GM10847 (cell line): ENCODE data around the gene SLC34A2.

Experiments
- POLR2A ChIP-seq: IDR thresholded peaks from 2 replicates; pipeline ENCODE4 v1.6.1; 2011; ENCODE audit not compliant: insufficient read length; ENCODE audit errors: extremely low read depth

The SLC34A2 gene, protein sequence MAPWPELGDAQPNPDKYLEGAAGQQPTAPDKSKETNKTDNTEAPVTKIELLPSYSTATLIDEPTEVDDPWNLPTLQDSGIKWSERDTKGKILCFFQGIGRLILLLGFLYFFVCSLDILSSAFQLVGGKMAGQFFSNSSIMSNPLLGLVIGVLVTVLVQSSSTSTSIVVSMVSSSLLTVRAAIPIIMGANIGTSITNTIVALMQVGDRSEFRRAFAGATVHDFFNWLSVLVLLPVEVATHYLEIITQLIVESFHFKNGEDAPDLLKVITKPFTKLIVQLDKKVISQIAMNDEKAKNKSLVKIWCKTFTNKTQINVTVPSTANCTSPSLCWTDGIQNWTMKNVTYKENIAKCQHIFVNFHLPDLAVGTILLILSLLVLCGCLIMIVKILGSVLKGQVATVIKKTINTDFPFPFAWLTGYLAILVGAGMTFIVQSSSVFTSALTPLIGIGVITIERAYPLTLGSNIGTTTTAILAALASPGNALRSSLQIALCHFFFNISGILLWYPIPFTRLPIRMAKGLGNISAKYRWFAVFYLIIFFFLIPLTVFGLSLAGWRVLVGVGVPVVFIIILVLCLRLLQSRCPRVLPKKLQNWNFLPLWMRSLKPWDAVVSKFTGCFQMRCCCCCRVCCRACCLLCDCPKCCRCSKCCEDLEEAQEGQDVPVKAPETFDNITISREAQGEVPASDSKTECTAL

DNA sequence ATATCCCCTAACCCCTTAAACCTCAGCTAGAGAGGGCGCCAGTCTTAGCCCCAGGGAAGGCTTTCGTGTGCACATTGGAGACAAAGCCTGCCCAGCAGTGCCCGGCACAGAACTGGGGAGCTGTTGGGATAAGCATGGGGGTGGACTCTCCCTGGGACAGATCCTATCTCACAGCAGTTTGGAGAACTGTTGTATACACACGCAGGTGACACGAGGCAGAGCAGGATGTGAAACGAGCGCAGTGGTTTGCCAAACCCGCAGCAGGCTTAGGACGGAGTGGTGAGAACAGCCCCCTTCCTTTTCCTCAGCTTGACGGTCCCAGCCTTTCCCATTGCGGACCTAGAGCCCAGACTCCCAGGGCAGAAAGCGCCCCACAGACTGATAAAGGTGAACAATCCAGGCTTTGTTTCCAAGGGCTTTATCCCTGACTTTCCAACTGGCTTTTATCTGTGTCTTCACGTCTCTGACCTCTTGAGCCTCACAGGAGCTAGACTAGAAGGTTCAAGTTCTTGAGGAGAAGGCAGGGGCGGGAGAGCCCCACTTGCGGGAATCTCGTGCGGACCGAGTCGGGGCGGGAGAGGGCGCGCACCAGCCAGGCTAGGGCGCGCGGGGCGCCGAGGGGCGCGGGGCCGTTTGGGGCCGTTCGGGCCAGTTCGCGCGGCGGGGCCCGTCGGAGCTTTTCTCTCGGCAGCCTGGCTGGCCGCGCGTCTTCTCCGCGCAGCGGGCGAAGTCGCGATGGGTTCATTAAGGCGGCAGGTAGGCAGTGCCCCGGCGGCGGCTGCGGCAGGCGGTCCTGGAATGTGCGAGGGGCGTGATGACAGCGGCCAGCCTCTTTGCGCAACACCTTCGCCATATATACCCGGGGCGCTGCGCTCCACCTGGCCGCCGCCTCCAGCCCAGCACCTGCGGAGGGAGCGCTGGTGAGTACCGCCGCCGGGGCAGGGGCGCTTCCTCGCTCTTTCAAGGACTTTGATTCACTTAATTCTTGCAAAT, at the start of gene SLC34A2:
Gene SLC34A2 (plus strand): TSS at position 881 of the 993 bp plus-strand sequence. CDS start 6,650 bp downstream, outside the sequence.
- TF ChIP-seq POLR2A: no peak

- no peak for TF ChIP-seq POLR2A
Measured at GRCh38 chr4:25608644-25609043, 47.0 kb upstream of the SLC34A2 start.

- TF ChIP-seq POLR2A: no peak
Measured at GRCh38 chr4:25609976-25610375, 45.7 kb upstream of the SLC34A2 start.

DNA sequence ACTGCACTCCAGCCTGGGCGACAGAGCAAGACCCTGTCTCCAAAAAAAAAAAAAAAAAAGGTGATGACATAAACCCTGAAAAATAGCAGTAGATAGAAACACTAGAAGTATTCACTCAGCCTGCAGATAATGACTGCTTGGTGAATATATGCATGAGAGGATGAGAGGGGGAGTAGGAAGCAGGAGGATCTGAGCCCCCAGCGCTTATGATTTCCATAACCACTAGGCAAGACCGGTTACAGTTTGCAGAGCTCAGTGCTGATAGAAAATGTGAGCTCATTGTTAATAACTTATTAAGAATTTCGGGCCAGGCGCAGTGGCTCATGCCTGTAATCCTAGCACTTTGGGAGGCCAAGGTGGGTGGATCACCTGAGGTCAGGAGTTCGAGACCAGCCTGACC, 40.8 kb upstream of the SLC34A2 start:
- no peak for TF ChIP-seq POLR2A

DNA sequence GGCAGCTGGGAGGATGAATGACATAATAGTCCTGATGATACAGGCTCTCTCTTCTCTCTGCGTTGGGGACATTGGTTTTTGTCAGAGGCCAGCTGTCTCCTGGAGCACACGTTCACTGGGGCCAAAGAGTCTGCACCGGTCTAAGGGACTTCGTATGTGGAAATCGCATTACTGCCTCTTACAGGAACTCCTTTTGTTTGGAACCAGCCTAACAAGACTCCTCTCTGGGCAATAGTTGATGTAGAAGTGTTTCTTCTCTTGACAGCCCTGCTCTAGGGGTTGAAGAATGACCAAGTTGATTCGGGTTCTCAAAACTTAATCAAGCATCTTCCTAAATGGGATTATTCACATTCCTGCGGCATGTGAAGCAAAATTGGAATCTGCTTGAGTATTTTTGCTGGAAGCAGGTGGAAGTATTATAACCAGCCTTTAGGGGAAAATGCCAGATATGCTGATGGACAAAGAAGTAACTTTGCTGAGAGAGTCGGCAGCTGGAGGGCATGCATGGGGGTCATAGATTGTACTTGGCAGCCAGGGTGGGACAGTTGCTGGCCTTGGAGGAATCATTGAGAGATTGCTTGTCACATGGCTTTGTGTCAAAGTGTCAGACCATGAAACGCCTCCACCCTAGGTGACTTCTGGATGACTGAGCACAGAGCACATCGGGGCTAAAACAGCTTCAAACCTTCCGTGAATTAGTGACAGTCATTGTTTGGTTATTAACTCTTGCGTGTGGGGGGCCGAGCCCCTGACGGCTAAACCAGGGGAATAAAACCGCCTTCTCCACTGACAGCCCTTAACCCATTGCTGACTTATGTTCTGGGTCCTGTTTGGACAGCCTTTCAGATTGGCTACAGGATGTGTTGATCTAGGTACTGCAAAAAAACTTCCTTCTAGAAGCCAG, 34.4 kb upstream of the SLC34A2 start:
- TF ChIP-seq POLR2A: no peak

- no peak for TF ChIP-seq POLR2A
Measured at GRCh38 chr4:25624616-25625015, 31.0 kb upstream of the SLC34A2 start.

GRCh38 chr4:25628451-25628850, 27.2 kb upstream of the SLC34A2 start:
- TF ChIP-seq POLR2A: no peak

DNA sequence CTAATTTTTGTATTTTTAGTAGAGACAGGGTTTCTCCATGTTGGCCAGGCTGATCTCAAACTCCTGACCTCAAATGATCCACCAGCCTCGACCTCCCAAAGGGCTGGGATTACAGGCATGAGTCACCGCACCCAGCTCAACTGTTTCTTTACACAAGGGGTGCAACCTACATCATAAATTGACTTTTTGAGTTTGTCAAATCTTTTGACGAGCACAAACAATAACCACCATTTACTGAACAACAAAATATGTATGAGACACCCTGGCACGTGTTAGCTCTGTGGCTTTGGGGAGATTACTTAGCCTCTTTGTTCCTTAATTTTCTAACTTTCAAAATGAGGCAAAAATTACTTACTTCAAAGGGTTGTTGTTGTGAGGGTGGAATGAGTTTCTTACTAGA, 23.5 kb upstream of the SLC34A2 start:
- TF ChIP-seq POLR2A: no peak

DNA sequence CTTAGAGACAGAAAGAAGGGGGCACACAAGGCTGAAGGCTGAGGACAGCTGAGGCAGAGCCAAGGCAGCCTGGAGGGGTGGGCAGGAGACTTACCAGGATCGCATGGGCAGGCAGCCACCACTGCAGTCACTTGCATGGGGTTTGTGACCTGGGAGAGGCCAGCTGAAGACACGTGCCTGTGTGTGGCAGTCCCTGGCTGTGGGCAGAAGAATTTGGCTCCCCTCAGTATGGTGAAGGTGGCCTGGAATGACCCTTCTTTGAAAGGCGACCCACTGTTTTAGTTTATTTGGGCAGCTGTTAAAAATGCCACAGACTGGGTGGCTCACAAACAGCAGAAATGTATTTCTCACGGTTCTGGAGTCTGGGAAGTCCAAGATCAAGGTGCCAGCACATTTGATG, 22.1 kb upstream of the SLC34A2 start:
- TF ChIP-seq POLR2A: no peak

DNA sequence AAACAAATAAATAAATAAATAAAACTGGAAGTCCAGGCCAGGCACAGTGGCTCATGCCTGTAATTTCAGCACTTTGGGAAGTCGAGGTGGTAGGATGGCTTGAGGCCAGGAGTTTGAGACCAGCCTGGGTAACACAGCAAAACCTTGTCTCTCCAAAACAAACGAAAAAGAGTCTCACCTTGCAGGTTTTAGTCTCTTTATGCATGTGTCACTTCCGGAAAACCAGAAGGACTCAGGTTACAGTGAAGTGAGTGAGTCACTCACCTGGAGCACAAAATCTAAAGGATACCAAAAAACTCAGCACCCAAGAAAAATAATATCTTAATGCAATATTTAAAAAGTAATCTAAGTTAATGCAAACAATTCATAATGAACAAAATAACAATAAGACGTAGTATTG, 20.1 kb upstream of the SLC34A2 start:
- no peak for TF ChIP-seq POLR2A

DNA sequence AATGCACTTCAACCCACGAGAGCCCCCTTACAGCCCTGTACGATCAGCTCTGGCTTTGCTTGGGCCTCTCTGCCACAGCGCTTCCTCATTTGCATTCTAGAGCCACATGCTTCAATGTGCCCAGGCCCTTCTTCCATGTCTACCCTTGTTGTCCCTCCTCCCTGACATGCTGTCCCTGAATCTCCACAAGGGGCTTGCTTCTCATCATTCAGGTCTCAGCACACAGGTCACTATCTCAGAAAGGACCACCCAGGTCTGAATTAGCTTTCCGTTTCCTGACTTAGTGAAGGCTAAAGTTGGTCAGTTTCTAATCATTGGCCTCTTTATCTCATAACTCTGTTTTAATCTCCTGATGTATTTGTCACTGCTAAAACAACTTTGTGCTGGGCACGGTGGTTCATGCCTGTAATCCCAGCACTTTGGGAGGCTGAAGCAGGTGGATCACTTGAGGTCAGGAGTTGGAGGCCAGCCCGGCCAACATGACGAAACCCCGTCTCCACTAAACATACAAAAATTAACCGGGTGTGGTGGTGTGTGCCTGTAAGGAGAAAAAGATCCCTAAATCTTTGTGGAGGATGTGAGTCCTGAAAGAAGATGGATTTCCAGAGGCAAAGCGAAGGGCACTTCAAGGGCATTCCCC, 17.9 kb upstream of the SLC34A2 start:
- no peak for TF ChIP-seq POLR2A

- no peak for TF ChIP-seq POLR2A
Measured at GRCh38 chr4:25638221-25638601, 17.4 kb upstream of the SLC34A2 start.

GRCh38 chr4:25638806-25639205, 16.8 kb upstream of the SLC34A2 start:
- no peak for TF ChIP-seq POLR2A

DNA sequence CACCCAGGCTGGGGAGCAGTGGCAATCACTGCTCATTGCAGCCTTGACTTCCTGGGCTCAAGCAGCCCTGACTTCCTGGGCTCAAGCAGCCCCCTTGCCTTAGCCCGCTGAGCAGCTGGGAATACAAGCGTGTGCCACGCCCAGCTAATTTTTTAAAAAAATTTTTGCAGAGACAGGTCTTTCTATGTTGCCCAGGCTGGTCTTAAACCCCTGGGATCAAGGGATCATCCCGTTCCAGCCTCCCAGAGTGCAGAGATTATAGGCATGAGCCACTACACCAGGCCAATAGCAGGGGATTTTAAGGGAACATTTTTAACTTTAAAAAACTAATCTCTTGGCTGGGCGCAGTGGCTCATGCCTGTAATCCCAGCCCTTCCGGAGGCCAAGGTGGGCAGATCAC, 5.3 kb upstream of the SLC34A2 start:
- no peak for TF ChIP-seq POLR2A

DNA sequence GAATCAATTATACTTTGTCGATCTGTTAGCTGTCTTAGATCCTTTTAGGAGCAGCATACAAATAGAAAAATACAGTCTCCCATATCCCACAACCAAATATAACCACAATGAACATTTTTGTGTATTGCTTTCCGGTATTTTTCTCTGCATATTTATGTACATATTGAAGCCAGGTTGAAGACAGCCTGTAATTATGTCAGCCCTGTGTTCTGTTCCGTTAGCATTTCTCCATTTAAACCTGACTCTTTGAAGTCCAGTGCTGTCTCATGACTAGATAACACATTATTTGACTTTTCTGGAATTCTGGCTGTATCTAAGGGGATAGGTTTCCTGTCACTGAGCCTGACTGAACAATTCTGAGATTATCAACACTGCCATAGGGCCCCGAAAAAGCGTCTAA, 4.0 kb upstream of the SLC34A2 start:
- TF ChIP-seq POLR2A: no peak
